IMR-90 (cell line): Measurements from ENCODE around the gene CUTC.

ENCODE experiments used
- MAFK ChIP-seq: IDR thresholded peaks from 2 replicates; pipeline ENCODE4 v1.6.1; 2012; ENCODE audit warnings: low read depth, low read length, improper control_type of control experiment
- MAZ ChIP-seq: IDR thresholded peaks from 2 replicates; pipeline ENCODE4 v1.6.1; 2012; ENCODE audit warnings: low read depth, mild to moderate bottlenecking, low read length, improper control_type of control experiment, moderate library complexity, borderline replicate concordance
- POLR2A ChIP-seq: IDR thresholded peaks from 2 replicates; pipeline ENCODE4 v1.6.1; 2012; ENCODE audit warnings: mild to moderate bottlenecking, low read depth, low read length
- RAD21 ChIP-seq: IDR thresholded peaks from 2 replicates; pipeline ENCODE4 v1.6.1; 2012; ENCODE audit warnings: low read length, improper control_type of control experiment
- TF ChIP-seq, protein P1 (sequence below): conservative IDR thresholded peaks from 2 replicates; pipeline ENCODE4 v1.5.1; 2012; ENCODE audit warnings: mild to moderate bottlenecking, low read depth, low read length, improper control_type of control experiment

DNA sequence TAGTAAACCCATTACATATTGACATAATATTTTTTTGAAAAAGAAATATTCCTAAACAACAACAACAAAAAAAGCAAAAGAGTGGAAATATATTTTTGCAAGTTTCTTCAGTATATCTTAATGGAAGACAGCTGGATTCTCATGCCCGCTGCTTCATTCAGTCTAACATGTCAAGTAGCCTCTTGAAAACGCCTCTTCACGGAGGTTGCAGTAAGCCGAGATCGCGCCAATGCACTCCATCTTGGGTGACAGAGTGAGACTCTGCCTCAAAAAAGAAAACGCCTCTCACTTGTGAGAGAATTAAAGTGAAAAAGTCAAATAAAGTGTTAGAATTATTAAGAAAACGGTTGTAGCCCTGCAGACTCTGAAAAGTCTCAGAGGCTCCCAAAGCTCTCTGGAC is 1.3 kb downstream of the CUTC start:
- TF ChIP-seq POLR2A: no peak
- TF ChIP-seq, protein P1, sequence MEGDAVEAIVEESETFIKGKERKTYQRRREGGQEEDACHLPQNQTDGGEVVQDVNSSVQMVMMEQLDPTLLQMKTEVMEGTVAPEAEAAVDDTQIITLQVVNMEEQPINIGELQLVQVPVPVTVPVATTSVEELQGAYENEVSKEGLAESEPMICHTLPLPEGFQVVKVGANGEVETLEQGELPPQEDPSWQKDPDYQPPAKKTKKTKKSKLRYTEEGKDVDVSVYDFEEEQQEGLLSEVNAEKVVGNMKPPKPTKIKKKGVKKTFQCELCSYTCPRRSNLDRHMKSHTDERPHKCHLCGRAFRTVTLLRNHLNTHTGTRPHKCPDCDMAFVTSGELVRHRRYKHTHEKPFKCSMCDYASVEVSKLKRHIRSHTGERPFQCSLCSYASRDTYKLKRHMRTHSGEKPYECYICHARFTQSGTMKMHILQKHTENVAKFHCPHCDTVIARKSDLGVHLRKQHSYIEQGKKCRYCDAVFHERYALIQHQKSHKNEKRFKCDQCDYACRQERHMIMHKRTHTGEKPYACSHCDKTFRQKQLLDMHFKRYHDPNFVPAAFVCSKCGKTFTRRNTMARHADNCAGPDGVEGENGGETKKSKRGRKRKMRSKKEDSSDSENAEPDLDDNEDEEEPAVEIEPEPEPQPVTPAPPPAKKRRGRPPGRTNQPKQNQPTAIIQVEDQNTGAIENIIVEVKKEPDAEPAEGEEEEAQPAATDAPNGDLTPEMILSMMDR: no peak
- TF ChIP-seq RAD21: no peak
- TF ChIP-seq MAFK: no peak
- TF ChIP-seq MAZ: no peak
